Measurements from ENCODE around the gene HS2ST1. TPM values are rescaled to one million over a fixed set of nuclear protein-coding genes. Genes with fewer than 3 reads are reported as not detected.

HS2ST1 gene
- total and polyA plus RNA-seq, 2 experiments from 2014 or later = 6.7 to 17.1 TPM

DNA sequence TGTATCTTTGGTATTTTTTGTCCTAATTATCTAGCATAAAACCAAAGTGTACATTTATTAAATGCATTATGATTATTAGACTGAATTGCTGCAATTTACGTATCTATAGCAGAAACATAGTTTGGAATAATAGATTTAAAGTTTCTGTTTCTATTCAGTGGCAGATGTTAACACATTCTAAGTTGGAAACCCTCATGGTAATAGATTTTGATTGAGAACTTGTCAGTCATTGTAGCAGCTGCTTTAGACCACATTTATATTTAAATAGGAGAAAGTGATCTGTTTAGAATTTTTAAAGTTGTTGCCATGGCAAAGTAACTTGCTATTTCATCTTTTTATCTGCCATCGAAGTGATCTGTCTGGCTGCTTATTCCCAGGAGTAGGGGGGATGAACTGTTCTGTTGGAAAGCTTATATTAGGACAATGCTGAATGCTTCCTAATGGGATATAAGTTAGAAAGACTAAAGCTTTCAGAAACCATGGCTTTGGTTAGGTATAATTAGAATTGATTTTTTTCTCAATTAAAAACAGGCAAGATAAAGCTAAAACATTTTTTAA, 61.6 kb downstream of the HS2ST1 start:
- peaks cover 17% of the 10 kb centered on the region for H3K4me1 ChIP-seq (ENCODE audit: insufficient read depth)
- no peak overlapping the region for H2AFZ ChIP-seq
- H3K36me3 ChIP-seq (ENCODE audit: insufficient read depth) = no peaks in the 10 kb centered on the region
- H3K4me2 ChIP-seq = peak overlapping the region; percentile 14; the same call in 1 of the 2 replicates
- no peaks in the 10 kb centered on the region for H3F3A ChIP-seq (replicated peaks; ENCODE audit: low read depth)
- DNase-seq (ENCODE audit: low spot score) (no peak), ATAC-seq (no peak)
- H4K20me1 ChIP-seq (replicated peaks; ENCODE audit: insufficient read depth) = peaks cover 6% of the 10 kb centered on the region; the same call in 1 of the 2 replicates
- H3K27me3 Mint-ChIP-seq (ENCODE audit: insufficient read depth, low read depth, poor library complexity) = peaks cover under 1% of the 10 kb centered on the region
- peaks cover 21% of the 10 kb centered on the region for H3K4me1 Mint-ChIP-seq
- no peak overlapping the region for H3K27ac ChIP-seq (ENCODE audit: low read depth)
- H3K4me3 Mint-ChIP-seq = no peak overlapping the region; the same call in 2 of the 3 replicates
- no peak for TF ChIP-seq STAT1 (IDR thresholded peaks at IDR 0.05; ENCODE audit: unreplicated experiment)
- TF ChIP-seq, protein P1, sequence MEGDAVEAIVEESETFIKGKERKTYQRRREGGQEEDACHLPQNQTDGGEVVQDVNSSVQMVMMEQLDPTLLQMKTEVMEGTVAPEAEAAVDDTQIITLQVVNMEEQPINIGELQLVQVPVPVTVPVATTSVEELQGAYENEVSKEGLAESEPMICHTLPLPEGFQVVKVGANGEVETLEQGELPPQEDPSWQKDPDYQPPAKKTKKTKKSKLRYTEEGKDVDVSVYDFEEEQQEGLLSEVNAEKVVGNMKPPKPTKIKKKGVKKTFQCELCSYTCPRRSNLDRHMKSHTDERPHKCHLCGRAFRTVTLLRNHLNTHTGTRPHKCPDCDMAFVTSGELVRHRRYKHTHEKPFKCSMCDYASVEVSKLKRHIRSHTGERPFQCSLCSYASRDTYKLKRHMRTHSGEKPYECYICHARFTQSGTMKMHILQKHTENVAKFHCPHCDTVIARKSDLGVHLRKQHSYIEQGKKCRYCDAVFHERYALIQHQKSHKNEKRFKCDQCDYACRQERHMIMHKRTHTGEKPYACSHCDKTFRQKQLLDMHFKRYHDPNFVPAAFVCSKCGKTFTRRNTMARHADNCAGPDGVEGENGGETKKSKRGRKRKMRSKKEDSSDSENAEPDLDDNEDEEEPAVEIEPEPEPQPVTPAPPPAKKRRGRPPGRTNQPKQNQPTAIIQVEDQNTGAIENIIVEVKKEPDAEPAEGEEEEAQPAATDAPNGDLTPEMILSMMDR (conservative IDR thresholded peaks at IDR 0.05; ENCODE audit: low read depth in 2 of 2) = no peak
- TF ChIP-seq EZH2phosphoT487 (IDR thresholded peaks at IDR 0.05; ENCODE audit: unreplicated experiment) = no peak
- no peak for TF ChIP-seq NANOG (IDR thresholded peaks at IDR 0.05; ENCODE audit: borderline replicate concordance)
- no peak for TF ChIP-seq CREB1 (CRISPR knock-in tag; IDR thresholded peaks at IDR 0.05; ENCODE audit: low read depth)
- TF ChIP-seq, protein P2, sequence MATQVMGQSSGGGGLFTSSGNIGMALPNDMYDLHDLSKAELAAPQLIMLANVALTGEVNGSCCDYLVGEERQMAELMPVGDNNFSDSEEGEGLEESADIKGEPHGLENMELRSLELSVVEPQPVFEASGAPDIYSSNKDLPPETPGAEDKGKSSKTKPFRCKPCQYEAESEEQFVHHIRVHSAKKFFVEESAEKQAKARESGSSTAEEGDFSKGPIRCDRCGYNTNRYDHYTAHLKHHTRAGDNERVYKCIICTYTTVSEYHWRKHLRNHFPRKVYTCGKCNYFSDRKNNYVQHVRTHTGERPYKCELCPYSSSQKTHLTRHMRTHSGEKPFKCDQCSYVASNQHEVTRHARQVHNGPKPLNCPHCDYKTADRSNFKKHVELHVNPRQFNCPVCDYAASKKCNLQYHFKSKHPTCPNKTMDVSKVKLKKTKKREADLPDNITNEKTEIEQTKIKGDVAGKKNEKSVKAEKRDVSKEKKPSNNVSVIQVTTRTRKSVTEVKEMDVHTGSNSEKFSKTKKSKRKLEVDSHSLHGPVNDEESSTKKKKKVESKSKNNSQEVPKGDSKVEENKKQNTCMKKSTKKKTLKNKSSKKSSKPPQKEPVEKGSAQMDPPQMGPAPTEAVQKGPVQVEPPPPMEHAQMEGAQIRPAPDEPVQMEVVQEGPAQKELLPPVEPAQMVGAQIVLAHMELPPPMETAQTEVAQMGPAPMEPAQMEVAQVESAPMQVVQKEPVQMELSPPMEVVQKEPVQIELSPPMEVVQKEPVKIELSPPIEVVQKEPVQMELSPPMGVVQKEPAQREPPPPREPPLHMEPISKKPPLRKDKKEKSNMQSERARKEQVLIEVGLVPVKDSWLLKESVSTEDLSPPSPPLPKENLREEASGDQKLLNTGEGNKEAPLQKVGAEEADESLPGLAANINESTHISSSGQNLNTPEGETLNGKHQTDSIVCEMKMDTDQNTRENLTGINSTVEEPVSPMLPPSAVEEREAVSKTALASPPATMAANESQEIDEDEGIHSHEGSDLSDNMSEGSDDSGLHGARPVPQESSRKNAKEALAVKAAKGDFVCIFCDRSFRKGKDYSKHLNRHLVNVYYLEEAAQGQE (IDR thresholded peaks at IDR 0.05; ENCODE audit: unreplicated experiment) = no peak
- TF ChIP-seq, protein P3, sequence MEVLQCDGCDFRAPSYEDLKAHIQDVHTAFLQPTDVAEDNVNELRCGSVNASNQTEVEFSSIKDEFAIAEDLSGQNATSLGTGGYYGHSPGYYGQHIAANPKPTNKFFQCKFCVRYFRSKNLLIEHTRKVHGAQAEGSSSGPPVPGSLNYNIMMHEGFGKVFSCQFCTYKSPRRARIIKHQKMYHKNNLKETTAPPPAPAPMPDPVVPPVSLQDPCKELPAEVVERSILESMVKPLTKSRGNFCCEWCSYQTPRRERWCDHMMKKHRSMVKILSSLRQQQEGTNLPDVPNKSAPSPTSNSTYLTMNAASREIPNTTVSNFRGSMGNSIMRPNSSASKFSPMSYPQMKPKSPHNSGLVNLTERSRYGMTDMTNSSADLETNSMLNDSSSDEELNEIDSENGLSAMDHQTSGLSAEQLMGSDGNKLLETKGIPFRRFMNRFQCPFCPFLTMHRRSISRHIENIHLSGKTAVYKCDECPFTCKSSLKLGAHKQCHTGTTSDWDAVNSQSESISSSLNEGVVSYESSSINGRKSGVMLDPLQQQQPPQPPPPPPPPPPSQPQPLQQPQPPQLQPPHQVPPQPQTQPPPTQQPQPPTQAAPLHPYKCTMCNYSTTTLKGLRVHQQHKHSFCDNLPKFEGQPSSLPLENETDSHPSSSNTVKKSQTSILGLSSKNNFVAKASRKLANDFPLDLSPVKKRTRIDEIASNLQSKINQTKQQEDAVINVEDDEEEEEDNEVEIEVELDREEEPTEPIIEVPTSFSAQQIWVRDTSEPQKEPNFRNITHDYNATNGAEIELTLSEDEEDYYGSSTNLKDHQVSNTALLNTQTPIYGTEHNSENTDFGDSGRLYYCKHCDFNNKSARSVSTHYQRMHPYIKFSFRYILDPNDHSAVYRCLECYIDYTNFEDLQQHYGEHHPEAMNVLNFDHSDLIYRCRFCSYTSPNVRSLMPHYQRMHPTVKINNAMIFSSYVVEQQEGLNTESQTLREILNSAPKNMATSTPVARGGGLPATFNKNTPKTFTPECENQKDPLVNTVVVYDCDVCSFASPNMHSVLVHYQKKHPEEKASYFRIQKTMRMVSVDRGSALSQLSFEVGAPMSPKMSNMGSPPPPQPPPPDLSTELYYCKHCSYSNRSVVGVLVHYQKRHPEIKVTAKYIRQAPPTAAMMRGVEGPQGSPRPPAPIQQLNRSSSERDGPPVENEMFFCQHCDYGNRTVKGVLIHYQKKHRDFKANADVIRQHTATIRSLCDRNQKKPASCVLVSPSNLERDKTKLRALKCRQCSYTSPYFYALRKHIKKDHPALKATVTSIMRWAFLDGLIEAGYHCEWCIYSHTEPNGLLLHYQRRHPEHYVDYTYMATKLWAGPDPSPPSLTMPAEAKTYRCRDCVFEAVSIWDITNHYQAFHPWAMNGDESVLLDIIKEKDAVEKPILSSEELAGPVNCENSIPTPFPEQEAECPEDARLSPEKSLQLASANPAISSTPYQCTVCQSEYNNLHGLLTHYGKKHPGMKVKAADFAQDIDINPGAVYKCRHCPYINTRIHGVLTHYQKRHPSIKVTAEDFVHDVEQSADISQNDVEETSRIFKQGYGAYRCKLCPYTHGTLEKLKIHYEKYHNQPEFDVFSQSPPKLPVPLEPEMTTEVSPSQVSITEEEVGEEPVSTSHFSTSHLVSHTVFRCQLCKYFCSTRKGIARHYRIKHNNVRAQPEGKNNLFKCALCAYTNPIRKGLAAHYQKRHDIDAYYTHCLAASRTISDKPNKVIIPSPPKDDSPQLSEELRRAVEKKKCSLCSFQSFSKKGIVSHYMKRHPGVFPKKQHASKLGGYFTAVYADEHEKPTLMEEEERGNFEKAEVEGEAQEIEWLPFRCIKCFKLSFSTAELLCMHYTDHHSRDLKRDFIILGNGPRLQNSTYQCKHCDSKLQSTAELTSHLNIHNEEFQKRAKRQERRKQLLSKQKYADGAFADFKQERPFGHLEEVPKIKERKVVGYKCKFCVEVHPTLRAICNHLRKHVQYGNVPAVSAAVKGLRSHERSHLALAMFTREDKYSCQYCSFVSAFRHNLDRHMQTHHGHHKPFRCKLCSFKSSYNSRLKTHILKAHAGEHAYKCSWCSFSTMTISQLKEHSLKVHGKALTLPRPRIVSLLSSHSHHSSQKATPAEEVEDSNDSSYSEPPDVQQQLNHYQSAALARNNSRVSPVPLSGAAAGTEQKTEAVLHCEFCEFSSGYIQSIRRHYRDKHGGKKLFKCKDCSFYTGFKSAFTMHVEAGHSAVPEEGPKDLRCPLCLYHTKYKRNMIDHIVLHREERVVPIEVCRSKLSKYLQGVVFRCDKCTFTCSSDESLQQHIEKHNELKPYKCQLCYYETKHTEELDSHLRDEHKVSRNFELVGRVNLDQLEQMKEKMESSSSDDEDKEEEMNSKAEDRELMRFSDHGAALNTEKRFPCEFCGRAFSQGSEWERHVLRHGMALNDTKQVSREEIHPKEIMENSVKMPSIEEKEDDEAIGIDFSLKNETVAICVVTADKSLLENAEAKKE (CRISPR knock-in tag; IDR thresholded peaks at IDR 0.05) = no peak
- TF ChIP-seq ZNF114 (CRISPR knock-in tag; IDR thresholded peaks at IDR 0.05) = no peak
- H3K27ac Mint-ChIP-seq = 0 out of 2 replicates have a peak overlapping the region, but pooled peaks have one; percentile 14
- no peaks in the 10 kb centered on the region for H3K9me3 Mint-ChIP-seq
- H3K27me3 ChIP-seq (ENCODE audit: insufficient read depth) = no peaks in the 10 kb centered on the region
- H3K9me2 ChIP-seq (ENCODE audit: insufficient read depth) = peaks cover 2% of the 10 kb centered on the region; the same call in 1 of the 2 replicates
- H3K4me3 ChIP-seq = no peak overlapping the region
- H3K79me2 ChIP-seq (replicated peaks; ENCODE audit: insufficient read depth) = peaks cover 79% of the 10 kb centered on the region
- H3K36me3 Mint-ChIP-seq (ENCODE audit: low read depth) = no peaks in the 10 kb centered on the region
